HFFc6 (cell line): ENCODE results near the gene MAPK11. TPM values are rescaled to one million over a fixed set of nuclear protein-coding genes. Genes with fewer than 3 reads are reported as not detected.
"Not testable (repeated sequence)": the region's sequence is repeated elsewhere in the genome, so short reads cannot be mapped to it uniquely, and the experiment has no call there.

ENCODE experiments used
- DNase-seq: peaks from one replicate; pipeline ENCODE4 v3.0.0-alpha.2; 2018
- H3K27ac Mint-ChIP-seq: 2 replicates; pipeline ENCODE4 v1.8.0; 2020; ENCODE audit warnings: mild to moderate bottlenecking, mixed read lengths
- H3K27me3 Mint-ChIP-seq: 2 replicates; pipeline ENCODE4 v1.8.0; 2021; ENCODE audit warnings: mild to moderate bottlenecking, moderate library complexity, mixed read lengths; ENCODE audit not compliant: insufficient read depth
- H3K36me3 Mint-ChIP-seq: 2 replicates; pipeline ENCODE4 v1.8.0; 2021; ENCODE audit warnings: low read depth, mixed read lengths
- H3K4me1 Mint-ChIP-seq: 2 replicates; pipeline ENCODE4 v1.8.0; 2020; ENCODE audit warnings: low read depth, mixed read lengths
- H3K4me3 Mint-ChIP-seq: 2 replicates; pipeline ENCODE4 v1.8.0; 2020; ENCODE audit warnings: mild to moderate bottlenecking, moderate library complexity, mixed read lengths
- H3K9me3 Mint-ChIP-seq: 2 replicates; pipeline ENCODE4 v1.8.0; 2020; ENCODE audit warnings: mild to moderate bottlenecking, mixed read lengths
- total RNA-seq, 6 experiments: library from RNA; stranded (reverse); fragmentation: NEBNext Ultra II Directional; extraction: Animal tissue kit (Norgen Biotek cat#: 25700); gene quantifications; 2 replicates in 1 of 6; 3 replicates in 5 of 6; pipeline ENCODE4 v1.2.3, GENCODE V29; 2021
- TF ChIP-seq, protein P1 (sequence below): fragments of 200-600 bp; sonication (generic); IDR thresholded peaks from 2 replicates; pipeline ENCODE4 v1.5.0; 2021; ENCODE audit warnings: antibody characterized with exemption, mild to moderate bottlenecking

Gene MAPK11
- total RNA-seq, 6 experiments from 2014 or later = 6.0 to 10.2 (median 7.8) TPM

DNA sequence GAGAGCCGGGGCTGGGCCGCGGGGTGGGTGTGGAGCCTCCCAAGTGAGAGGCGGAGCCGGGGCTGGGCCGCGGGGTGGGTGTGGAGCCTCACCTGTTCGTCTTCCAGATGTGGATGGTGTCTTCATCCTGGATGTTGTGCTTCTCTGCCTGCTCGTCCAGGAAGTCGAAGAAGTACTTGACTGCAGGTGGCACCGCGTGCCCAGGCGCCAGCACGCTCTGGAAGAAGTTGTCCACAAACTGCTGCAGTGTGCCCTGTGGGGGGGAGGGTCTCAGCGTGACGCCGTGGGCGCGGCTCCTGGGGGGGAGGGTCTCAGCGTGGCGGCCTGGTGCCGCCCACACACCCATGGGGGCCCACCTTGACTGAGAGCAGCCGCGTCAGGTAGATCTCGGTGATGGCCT is 7.6 kb upstream of the MAPK11 start:
- Mint-ChIP-seq H3K4me3 (no peak overlapping the region), H3K27ac (peak overlapping the region; percentile 24; the same call in 1 of the 2 replicates), H3K27me3 (peaks cover 8% of the 10 kb centered on the region), H3K9me3 (no peaks in the 10 kb centered on the region), H3K4me1 (peaks cover 12% of the 10 kb centered on the region; the same call in 1 of the 2 replicates), H3K36me3 (peaks cover 18% of the 10 kb centered on the region)
- no peak for DNase-seq
- TF ChIP-seq, protein P1, sequence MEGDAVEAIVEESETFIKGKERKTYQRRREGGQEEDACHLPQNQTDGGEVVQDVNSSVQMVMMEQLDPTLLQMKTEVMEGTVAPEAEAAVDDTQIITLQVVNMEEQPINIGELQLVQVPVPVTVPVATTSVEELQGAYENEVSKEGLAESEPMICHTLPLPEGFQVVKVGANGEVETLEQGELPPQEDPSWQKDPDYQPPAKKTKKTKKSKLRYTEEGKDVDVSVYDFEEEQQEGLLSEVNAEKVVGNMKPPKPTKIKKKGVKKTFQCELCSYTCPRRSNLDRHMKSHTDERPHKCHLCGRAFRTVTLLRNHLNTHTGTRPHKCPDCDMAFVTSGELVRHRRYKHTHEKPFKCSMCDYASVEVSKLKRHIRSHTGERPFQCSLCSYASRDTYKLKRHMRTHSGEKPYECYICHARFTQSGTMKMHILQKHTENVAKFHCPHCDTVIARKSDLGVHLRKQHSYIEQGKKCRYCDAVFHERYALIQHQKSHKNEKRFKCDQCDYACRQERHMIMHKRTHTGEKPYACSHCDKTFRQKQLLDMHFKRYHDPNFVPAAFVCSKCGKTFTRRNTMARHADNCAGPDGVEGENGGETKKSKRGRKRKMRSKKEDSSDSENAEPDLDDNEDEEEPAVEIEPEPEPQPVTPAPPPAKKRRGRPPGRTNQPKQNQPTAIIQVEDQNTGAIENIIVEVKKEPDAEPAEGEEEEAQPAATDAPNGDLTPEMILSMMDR = no peak

DNA sequence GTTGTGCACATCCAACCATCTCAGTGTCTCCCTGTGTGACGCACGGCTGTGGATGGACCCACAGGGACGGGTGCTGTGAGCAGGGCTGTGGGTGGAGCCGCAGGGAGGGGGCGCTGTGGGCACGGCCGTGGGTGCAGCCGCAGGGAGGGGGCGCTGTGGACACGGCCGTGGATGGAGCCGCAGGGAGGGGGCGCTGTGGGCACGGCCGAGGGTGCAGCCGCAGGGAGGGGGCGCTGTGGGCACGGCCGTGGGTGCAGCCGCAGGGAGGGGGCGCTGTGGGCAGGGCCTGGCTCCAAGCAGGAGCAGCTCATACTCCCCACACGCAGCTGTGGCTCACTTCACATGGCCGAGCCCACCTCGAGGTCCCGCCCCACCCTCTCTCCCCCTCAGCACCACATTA is 6.0 kb upstream of the MAPK11 start:
- TF ChIP-seq, protein P1 = peak; percentile 86
- Mint-ChIP-seq H3K27ac (no peak overlapping the region), H3K36me3 (peaks cover 18% of the 10 kb centered on the region), H3K4me3 (no peak overlapping the region), H3K4me1 (peaks cover 7% of the 10 kb centered on the region; the same call in 1 of the 2 replicates), H3K27me3 (peaks cover 6% of the 10 kb centered on the region), H3K9me3 (no peaks in the 10 kb centered on the region)
- DNase-seq = no peak

DNA sequence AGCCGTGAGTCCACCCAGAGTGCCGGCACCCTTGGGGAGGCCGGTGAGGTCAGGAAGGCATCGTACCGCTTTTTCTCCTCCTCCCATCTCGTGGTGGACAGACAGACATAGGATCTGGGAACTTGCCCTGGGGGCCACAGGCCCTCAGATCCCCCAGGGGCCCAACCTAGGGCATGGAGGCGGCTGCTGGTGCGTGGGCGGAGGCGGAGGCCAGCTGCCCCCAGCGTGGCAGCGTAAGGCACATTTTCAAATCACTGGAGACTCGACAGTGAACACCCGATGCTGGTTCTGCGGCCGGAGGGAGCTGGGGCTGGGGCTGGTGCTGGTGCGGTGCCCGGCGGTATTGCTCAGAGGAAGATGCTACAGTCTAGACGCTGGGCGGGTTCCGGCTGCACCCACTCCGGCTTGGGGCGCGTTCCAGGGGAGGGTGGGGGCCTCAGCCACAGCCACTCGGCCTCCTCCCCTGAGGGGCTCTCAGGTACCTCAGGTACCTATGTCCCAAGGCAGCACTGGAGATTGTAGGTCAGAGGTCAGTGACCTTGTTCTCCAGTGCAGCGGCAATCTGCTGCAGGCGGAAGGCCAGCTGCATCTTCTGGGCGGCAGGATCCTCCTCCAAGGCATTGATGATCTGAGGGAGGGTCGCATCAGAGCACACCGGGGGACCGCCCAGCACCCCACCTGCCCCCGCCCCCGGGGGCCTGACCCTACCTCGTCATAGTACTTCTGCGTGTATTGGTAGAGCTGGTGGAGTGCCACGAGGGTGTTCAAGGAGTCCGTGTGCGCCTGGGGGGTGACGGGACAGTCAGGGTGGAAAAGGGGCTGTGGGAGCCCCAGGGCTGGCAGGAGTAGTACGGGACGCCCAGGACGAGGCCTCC is 5.2 kb upstream of the MAPK11 start:
- H3K36me3 Mint-ChIP-seq = peaks cover 18% of the 10 kb centered on the region
- no peak overlapping the region for H3K4me3 Mint-ChIP-seq
- no peak overlapping the region for H3K27ac Mint-ChIP-seq
- peaks cover 8% of the 10 kb centered on the region for H3K27me3 Mint-ChIP-seq
- peaks cover 7% of the 10 kb centered on the region; the same call in 1 of the 2 replicates for H3K4me1 Mint-ChIP-seq
- TF ChIP-seq, protein P1 = no peak
- DNase-seq = no peak
- H3K9me3 Mint-ChIP-seq = no peaks in the 10 kb centered on the region

DNA sequence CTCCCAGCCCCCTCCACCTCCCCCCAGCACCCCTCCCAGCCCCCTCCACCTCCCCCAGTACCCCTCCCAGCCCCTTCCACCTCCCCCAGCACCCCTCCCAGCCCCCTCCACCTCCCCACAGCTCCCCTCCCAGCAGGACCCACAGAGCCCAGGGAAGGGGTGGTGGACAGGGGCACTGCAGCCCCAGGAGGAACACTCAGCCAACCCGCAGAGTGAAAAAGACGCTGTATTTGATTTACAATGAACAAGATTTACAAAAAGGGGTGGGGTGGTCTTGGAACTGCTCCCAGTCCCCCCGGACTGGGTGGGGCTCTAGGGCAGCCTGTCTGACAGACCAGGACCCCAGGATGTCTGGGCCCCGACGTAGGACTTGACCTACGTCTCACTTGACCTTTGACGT is 4.6 kb upstream of the MAPK11 start:
- Mint-ChIP-seq H3K27ac (no peak overlapping the region), H3K4me3 (no peak overlapping the region), H3K9me3 (no peaks in the 10 kb centered on the region), H3K4me1 (peaks cover 7% of the 10 kb centered on the region; the same call in 1 of the 2 replicates), H3K36me3 (peaks cover 18% of the 10 kb centered on the region), H3K27me3 (peaks cover 8% of the 10 kb centered on the region)
- DNase-seq = no peak
- TF ChIP-seq, protein P1 = no peak

DNA sequence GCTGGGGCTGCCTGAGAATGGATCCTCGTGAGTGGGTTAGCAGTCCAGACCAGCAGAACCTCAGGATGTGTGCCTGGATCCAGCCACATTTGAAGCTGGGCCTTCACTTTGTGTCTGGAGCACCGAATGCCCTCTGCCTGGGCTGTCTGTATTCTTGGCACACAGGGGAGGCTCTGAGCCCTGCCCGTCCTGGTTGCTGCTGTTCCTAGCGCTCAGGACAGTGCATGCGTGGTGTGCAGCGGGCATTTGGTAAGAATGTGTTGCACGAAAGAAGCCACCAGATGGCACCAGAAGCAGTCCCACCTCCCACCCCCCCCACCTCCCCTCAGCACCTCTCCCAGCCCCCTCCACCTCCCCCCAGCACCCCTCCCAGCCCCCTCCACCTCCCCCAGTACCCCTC is 4.1 kb upstream of the MAPK11 start:
- H3K4me3 Mint-ChIP-seq = no peak overlapping the region
- peaks cover 7% of the 10 kb centered on the region; the same call in 1 of the 2 replicates for H3K4me1 Mint-ChIP-seq
- DNase-seq = peak; percentile 57
- peaks cover 18% of the 10 kb centered on the region for H3K36me3 Mint-ChIP-seq
- peaks cover 8% of the 10 kb centered on the region for H3K27me3 Mint-ChIP-seq
- H3K27ac Mint-ChIP-seq = peak overlapping the region; percentile 55; the same call in 1 of the 2 replicates
- TF ChIP-seq, protein P1 = peak; percentile 53
- no peaks in the 10 kb centered on the region for H3K9me3 Mint-ChIP-seq

DNA sequence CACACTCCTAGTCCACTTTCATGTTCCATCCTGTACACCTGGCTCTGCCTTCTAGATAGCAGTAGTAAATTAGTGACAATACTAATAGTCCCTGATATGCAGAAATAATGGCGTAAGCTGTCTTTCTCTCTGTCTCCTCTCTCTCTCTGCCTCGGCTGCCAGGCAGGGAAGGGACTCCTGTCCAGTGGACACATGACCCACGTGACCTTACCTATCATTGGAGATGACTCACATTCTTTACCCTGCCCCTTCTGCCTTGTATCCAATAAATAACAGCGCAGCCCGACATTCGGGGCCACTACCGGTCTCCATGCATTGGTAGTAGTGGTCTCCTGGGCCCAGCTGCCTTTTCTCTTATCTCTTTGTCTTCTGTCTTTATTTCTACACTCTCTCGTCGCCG is 3.6 kb upstream of the MAPK11 start:
- not testable (repeated sequence) for H3K27me3 Mint-ChIP-seq, H3K9me3 Mint-ChIP-seq, H3K4me3 Mint-ChIP-seq, H3K4me1 Mint-ChIP-seq, DNase-seq
- Mint-ChIP-seq H3K27ac (peak overlapping the region; percentile 55), H3K36me3 (peaks cover 18% of the 10 kb centered on the region)
